K562 (cell line): ENCODE measurements around the gene COL1A1. TPM values are rescaled to one million over a fixed set of nuclear protein-coding genes. Genes with fewer than 3 reads are reported as not detected.
A peak's percentile ranks its signal among the peaks of the same experiment; 100 is the strongest.

Experiments
- ATF7 ChIP-seq: fragments of 450-650 bp; IDR thresholded peaks from 2 replicates; pipeline ENCODE4 v1.7.1; 2014; ENCODE audit warnings: mild to moderate bottlenecking, moderate library complexity
- ESRRB ChIP-seq: fragments of 250-450 bp; sonication (Bioruptor Pico); IDR thresholded peaks from 2 replicates; pipeline ENCODE4 v1.5.0; 2020; ENCODE audit warnings: mild to moderate bottlenecking, moderate library complexity, borderline replicate concordance
- KDM1A ChIP-seq, 2 experiments: fragments of 450-650 bp; IDR thresholded peaks; 2 replicates each; pipeline ENCODE4 v1.6.1; 2016; ENCODE audit warnings: mild to moderate bottlenecking in 2 of 2
- NR2C2 ChIP-seq, 2 experiments: fragments of 200-800 bp in 1 of 2; sonication (Bioruptor generic) in 1 of 2; sonication (generic) in 1 of 2; formaldehyde crosslinking in 1 of 2; IDR thresholded peaks; 2 replicates each; pipeline versions ENCODE4 v1.6.1 to v1.8.0; 2016 to 2022; ENCODE audit warnings: mild to moderate bottlenecking in 1 of 2, missing compliant biosample characterization in 1 of 2, missing genetic modification characterization in 1 of 2, missing genetic modification reagents in 1 of 2
- NR2F6 ChIP-seq: fragments of 450-650 bp; formaldehyde crosslinking; IDR thresholded peaks from 2 replicates; pipeline ENCODE4 v1.4.0; 2020; ENCODE audit warnings: mild to moderate bottlenecking
- SPI1 ChIP-seq: IDR thresholded peaks from 2 replicates; pipeline ENCODE4 v1.6.1; 2011; ENCODE audit warnings: low read depth, low read length, control low read depth, borderline replicate concordance
- ZNF263 ChIP-seq: sonication (generic); formaldehyde crosslinking; IDR thresholded peaks from 2 replicates; pipeline ENCODE4 v1.8.0; 2022; ENCODE audit warnings: mild to moderate bottlenecking, missing genetic modification reagents, borderline replicate concordance
- ZNF347 ChIP-seq: fragments of 450-650 bp; formaldehyde crosslinking; IDR thresholded peaks from 2 replicates; pipeline ENCODE4 v1.4.0; 2020; ENCODE audit warnings: low read depth, mild to moderate bottlenecking, moderate library complexity
- polyA plus RNA-seq, 8 experiments: library from polyadenylated mRNA; depleted of rRNA in 4 of 8; stranded (reverse) in 5 of 8; unstranded in 3 of 8; fragments of >200 nt; fragmentation: Nextera tagmentation in 2 of 8; fragmentation: Illumina TruSeq in 1 of 8; extraction: Ambion mirVana in 2 of 8; extraction: Trizol in 1 of 8; gene quantifications; 2 replicates each; pipeline versions ENCODE4 v1.2.1 to v1.2.3, GENCODE V29; 2011 to 2014; ENCODE audit warnings: inconsistent platforms in 1 of 8, missing spikeins in 1 of 8
- total RNA-seq, 7 experiments: library from RNA; depleted of rRNA in 6 of 7; stranded (reverse); fragments of >200 nt in 6 of 7; fragmentation: Illumina TruSeq in 2 of 7; extraction: Trizol in 2 of 7; gene quantifications; 2 replicates each; pipeline versions ENCODE4 v1.2.1 to v1.2.3, GENCODE V29; 2011 to 2021; ENCODE audit warnings: low replicate concordance in 1 of 7
- TF ChIP-seq, protein P1 (sequence below): sonication (generic); formaldehyde crosslinking; IDR thresholded peaks from 2 replicates; pipeline ENCODE4 v1.8.0; 2022; ENCODE audit warnings: mild to moderate bottlenecking, missing genetic modification reagents, borderline replicate concordance
- TF ChIP-seq, protein P2 (sequence below): fragments of 450-650 bp; conservative IDR thresholded peaks from 2 replicates; pipeline ENCODE4 v1.6.1; 2016; ENCODE audit warnings: missing genetic modification characterization, low read depth, mild to moderate bottlenecking, control low read depth, missing compliant biosample characterization
- TF ChIP-seq, protein P3 (sequence below): sonication (generic); formaldehyde crosslinking; IDR thresholded peaks from 2 replicates; pipeline ENCODE4 v1.8.1; 2023; ENCODE audit warnings: missing genetic modification reagents, mild to moderate bottlenecking, borderline replicate concordance
- TF ChIP-seq, protein P4 (sequence below), 2 experiments: IDR thresholded peaks in 1 of 2; conservative IDR thresholded peaks in 1 of 2; 2 replicates each; pipeline ENCODE4 v1.6.1; 2016; ENCODE audit warnings: low read depth in 2 of 2, mild to moderate bottlenecking in 1 of 2, missing compliant biosample characterization in 1 of 2, missing genetic modification characterization in 1 of 2, moderate library complexity in 1 of 2

Gene COL1A1
- total and polyA plus RNA-seq, 9 of the 15 experiments (the other 6 are each of a cell fraction or from before 2014, with no cell fraction given), result 0.04 to 3.4 (median 0.18) TPM

DNA sequence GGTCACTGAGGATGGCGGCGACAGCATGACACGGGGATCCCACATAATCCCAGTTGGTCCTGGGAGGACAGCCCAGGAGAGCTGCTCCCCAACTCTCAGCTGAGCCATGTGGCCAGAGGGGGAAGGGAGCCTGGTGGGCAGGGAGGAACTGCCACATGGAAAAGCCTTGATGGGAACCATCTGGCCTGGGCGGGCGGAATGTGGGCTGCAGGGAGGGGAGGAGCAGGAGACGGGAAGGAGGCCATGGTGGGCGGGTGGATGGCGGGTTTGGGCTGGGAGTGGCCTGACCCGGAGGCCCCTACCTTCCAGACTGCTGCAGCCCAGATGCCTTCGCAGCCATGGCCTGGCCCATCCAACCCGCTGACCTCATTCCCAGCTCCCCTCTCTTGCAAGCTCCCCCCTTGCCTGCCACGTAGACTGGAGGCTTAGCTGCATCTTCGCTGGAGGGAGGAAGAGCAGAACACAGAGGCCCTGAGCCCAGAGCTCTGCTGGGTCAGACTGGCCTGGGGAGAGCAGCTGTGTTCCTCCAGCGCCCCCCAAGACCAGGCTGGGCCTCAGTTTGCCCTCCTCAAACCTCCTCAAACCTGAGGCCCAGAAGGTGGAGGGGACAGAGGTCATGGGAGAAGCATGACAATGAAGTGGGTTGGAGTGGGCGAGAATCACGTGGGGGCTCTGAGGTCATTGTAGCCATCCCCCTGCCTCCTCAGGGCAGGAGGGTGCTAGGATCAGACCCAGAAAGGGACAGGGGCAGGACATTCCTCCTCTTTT lies 8.2 kb upstream of the COL1A1 start (continued):
- TF ChIP-seq SPI1, result peak; percentile 36; the same call in 1 of the 2 replicates
- peak; percentile 24 for TF ChIP-seq ATF7
- no peak for TF ChIP-seq ZNF263 (CRISPR knock-in tag)
- TF ChIP-seq ESRRB (CRISPR knock-in tag), result no peak
- TF ChIP-seq, protein P1, sequence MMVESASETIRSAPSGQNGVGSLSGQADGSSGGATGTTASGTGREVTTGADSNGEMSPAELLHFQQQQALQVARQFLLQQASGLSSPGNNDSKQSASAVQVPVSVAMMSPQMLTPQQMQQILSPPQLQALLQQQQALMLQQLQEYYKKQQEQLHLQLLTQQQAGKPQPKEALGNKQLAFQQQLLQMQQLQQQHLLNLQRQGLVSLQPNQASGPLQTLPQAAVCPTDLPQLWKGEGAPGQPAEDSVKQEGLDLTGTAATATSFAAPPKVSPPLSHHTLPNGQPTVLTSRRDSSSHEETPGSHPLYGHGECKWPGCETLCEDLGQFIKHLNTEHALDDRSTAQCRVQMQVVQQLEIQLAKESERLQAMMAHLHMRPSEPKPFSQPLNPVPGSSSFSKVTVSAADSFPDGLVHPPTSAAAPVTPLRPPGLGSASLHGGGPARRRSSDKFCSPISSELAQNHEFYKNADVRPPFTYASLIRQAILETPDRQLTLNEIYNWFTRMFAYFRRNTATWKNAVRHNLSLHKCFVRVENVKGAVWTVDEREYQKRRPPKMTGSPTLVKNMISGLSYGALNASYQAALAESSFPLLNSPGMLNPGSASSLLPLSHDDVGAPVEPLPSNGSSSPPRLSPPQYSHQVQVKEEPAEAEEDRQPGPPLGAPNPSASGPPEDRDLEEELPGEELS (CRISPR knock-in tag), result 0 out of 2 replicates have a peak, but pooled peaks have one; percentile 19
- no peak for TF ChIP-seq ZNF347
- no peak for TF ChIP-seq NR2F6 (CRISPR knock-in tag)
- TF ChIP-seq, protein P2, sequence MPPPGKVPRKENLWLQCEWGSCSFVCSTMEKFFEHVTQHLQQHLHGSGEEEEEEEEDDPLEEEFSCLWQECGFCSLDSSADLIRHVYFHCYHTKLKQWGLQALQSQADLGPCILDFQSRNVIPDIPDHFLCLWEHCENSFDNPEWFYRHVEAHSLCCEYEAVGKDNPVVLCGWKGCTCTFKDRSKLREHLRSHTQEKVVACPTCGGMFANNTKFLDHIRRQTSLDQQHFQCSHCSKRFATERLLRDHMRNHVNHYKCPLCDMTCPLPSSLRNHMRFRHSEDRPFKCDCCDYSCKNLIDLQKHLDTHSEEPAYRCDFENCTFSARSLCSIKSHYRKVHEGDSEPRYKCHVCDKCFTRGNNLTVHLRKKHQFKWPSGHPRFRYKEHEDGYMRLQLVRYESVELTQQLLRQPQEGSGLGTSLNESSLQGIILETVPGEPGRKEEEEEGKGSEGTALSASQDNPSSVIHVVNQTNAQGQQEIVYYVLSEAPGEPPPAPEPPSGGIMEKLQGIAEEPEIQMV, result 0 out of 2 replicates have a peak, but pooled peaks have one; percentile 22
- peak in 1 of 2 experiments; percentile 20; a peak in 1 of 4 replicates for TF ChIP-seq KDM1A (IDR thresholded peaks at IDR 0.05)
- TF ChIP-seq, protein P3, sequence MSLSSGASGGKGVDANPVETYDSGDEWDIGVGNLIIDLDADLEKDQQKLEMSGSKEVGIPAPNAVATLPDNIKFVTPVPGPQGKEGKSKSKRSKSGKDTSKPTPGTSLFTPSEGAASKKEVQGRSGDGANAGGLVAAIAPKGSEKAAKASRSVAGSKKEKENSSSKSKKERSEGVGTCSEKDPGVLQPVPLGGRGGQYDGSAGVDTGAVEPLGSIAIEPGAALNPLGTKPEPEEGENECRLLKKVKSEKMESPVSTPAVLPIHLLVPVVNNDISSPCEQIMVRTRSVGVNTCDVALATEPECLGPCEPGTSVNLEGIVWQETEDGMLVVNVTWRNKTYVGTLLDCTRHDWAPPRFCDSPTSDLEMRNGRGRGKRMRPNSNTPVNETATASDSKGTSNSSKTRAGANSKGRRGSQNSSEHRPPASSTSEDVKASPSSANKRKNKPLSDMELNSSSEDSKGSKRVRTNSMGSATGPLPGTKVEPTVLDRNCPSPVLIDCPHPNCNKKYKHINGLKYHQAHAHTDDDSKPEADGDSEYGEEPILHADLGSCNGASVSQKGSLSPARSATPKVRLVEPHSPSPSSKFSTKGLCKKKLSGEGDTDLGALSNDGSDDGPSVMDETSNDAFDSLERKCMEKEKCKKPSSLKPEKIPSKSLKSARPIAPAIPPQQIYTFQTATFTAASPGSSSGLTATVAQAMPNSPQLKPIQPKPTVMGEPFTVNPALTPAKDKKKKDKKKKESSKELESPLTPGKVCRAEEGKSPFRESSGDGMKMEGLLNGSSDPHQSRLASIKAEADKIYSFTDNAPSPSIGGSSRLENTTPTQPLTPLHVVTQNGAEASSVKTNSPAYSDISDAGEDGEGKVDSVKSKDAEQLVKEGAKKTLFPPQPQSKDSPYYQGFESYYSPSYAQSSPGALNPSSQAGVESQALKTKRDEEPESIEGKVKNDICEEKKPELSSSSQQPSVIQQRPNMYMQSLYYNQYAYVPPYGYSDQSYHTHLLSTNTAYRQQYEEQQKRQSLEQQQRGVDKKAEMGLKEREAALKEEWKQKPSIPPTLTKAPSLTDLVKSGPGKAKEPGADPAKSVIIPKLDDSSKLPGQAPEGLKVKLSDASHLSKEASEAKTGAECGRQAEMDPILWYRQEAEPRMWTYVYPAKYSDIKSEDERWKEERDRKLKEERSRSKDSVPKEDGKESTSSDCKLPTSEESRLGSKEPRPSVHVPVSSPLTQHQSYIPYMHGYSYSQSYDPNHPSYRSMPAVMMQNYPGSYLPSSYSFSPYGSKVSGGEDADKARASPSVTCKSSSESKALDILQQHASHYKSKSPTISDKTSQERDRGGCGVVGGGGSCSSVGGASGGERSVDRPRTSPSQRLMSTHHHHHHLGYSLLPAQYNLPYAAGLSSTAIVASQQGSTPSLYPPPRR, result no peak
- TF ChIP-seq, protein P4, sequence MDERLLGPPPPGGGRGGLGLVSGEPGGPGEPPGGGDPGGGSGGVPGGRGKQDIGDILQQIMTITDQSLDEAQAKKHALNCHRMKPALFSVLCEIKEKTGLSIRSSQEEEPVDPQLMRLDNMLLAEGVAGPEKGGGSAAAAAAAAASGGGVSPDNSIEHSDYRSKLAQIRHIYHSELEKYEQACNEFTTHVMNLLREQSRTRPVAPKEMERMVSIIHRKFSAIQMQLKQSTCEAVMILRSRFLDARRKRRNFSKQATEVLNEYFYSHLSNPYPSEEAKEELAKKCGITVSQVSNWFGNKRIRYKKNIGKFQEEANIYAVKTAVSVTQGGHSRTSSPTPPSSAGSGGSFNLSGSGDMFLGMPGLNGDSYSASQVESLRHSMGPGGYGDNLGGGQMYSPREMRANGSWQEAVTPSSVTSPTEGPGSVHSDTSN (CRISPR knock-in tag; IDR thresholded peaks at IDR 0.05; ENCODE audit: low read depth), result no peak
- TF ChIP-seq, protein P4 (tag; conservative IDR thresholded peaks at IDR 0.05; ENCODE audit: low read depth), result no peak
- TF ChIP-seq NR2C2 (CRISPR knock-in tag; IDR thresholded peaks at IDR 0.05), result peak; percentile 93
- TF ChIP-seq NR2C2 (tag; IDR thresholded peaks at IDR 0.05), result peak; percentile 82; the same call in 1 of the 2 replicates
